Smooth muscle cell of the brain vasculature (primary cell): ENCODE measurements around the gene LRRC4C.

Experiments used
- DNase-seq: peaks from one replicate; pipeline ENCODE4 v3.0.0-alpha.2; 2012; ENCODE audit warnings: low read depth, low spot score

The LRRC4C gene

DNA sequence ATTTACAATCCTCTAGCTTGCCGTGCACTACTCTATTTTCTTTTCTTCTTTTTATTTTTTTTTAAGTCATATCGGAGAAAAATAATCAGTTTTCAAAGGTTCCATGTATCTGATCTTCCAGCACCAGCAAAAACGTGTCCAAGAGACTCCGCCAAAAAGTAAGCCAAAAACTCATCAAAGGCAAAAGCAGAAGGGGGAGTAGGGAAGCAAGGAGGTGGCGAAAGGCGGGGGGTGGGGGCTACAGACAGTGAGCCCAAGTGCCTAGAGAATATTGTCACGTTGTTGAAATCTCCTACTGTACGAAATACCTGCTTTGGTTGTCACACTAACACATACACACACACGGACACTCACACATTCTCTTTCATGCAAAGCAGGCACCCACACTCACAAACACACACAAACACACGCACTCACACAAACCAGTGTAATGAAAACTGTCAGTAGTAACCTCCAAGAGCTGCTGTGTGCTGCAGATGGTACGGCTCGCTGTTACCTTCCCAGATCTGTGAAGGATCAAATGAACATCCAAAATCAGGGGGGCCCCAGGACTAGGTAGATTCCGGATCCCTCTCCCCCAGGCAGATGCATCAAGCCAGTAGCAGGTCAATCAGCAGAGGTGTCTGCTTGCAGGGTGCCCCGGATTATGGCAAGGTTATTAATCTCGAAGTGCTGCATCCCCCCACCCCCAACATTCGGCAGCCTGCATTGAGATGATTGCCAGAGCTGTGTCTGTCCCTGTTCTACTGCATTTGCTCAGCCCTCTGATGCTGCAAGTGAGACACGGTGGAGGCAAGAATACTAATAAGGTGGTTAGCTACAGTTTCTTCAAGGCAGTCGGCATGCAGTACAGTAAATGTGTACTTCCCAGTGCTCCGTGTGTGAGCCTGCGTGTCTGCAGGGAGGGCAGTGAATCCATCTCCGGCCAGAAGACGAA lies at the start of gene LRRC4C:
LRRC4C (minus strand) TSS at position 188 of the 937 bp plus-strand sequence.
- DNase-seq, result no peak

DNA sequence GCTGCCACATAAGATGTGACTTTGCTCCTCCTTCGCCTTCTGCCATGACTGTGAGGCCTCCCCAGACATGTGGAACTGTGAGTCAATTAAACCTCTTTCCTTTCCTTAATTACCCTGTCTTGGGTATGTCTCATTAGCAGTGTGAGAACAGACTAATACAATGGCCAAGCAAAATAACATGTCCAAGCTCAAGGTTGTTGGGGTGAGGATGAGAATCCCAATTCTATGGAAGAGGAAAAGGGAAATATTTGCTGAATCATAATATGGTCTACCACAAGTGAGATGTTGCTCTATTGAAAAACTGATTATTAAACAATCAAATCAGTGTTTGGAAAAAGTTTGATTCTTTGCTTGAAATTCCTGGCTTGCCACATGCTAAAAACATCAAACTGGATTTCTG lies 48.7 kb upstream of the LRRC4C start:
- DNase-seq, result no peak

DNA sequence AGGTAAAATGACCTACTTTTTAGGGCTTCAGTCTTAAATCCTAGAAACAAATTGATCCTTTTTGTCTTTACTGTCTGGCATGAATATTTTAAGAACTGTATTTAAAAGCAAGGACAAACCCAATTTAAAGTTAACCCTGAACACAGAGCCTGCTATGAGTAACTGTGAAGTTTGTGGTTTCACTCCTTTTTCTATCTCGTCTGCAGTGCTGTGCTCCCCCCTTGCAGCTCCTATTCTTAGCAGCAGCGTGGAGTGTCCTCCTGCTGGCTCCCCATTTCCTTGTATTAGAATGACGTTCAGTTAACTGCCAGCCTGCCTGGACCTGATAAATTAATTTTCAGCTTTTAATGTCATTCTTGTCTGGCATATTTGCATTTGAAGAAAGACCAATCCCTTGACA lies 40.0 kb upstream of the LRRC4C start:
- no peak for DNase-seq

DNA sequence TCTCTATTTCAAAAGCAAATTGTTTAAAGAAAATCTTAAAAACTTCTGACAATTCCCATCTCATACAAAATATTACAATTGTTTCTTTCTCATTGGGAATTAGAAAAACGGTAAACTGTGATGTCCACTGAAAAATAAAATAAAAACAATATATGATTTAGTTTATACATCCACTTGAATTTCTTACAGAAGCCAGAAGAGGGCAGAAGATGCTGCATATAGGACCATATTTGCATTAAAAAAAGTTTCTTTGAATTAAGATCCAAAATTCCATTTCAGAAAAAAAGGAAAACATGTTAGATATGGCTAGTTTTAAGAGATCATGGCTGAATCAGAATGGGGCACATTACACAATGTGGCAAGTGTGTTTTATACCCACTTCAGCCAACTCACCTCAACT lies 39.3 kb upstream of the LRRC4C start:
- no peak for DNase-seq

DNA sequence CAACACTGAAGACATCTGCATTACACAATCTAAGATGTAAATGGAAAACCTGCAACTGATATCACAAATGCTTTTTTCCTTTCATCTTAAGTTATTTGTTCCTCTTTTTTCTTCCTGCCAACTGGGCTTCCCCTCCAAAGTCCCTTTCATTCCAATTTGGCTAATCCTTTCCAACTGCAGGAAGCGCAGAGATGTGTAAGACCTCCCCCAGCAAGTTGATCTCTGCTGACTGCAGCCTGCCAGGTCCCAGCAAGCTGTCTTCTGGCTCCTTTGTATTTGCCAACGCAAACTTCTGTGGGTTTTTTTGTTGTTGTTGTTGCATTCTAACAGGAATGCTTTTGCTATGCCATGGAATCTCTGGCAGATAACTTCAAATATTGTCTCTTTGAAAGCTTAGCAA lies 38.5 kb upstream of the LRRC4C start:
- DNase-seq, result no peak

DNA sequence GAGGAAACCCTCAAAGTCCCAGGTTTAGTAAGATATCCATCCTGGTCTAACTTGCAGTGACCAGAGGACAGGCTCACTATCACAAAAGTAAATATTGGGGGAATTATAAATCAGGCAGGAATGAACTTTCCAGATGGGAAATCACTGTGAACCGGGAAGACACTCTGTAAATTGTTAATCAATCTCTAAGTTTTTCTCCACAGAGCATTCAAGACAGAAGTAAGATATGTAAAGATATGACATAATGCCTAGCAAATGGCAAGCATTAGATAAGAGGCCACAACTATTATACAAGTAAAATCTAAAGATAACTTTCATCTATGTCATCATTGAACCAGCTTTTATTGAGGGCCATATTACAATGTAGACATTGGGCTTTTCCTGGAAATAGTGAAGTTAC lies 35.3 kb upstream of the LRRC4C start:
- no peak for DNase-seq

DNA sequence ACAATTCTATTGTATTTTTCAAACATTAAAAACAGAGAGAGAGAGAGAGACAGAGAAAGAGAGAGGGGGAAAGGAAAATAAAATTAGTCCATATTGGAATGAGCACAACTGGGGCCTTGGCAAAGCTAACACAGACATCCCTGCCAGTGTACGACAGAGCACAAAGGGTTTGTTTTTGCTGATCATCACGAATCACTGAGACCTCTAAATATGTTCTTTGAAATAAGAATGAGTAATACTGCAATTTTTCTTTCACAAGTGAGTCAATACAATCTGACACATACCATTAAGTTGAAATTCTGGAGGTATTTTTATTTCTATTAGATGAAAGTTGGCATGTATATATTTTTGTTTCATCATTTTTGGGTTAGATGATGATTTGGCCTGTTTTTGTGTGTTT lies 27.0 kb upstream of the LRRC4C start:
- no peak for DNase-seq

DNA sequence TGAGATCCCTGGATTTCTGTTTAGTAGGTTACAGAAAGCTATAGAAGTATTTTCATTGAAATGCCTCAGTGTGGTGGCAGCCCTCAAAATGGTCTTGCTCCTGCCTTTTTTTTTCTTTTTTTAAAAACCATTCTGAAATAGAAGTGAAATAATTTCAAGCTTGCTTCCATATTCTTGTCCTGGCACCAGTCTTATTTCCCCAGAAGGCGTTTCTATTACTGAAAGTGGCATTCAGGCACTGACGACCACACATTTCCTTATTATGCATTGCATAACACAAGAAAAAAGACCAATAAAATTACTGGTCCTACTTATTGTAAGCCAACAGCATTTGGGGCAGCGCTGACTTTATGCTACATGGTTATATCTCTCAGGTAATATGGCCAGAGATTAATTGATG lies 24.5 kb upstream of the LRRC4C start:
- DNase-seq, result no peak

DNA sequence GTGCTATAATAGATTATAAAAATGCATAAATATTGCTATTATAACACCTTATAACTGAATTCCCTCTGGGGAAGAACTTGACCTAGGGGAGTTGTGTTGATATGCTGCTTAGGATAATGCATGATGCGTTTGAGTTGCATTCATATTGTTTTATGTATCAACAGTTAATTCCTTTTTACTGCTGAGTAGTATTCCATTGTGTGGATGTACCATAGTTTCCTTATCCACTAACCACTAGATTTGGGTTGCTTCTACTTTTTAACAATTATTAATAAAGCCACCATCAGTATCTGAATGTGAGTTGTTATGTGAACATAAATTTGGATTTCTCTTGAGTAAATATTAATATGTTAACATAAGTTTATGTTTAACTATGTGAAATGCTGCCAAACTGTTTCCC lies 19.7 kb upstream of the LRRC4C start:
- no peak for DNase-seq

DNA sequence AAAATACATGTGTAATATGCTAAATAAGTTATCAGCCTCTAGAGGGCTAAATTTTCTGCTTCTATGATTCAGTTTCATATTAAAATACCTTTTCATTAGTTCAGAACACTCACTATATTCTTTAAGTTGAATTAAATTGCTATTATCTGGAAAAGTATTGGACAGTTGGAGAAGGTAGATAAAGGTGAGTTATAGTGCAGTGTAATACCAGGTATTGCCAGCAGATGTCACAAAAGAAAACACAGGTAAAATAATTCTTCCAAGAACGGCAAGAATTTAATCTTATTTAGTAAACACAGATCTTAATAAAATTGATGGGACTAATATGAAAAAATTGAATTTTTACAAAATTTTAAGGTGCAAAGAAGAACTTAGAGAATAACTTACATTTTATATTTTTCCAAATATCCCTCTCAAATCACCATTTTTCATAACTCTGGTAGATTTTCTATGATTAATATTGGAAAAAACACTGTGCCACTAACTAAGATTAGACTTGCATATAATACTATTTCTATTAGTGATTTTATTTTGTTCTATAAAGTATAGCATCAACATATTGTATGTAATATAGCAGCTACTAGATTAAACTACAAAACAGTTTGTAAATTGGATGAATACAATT lies 1.7 kb upstream of the LRRC4C start:
- no peak for DNase-seq

DNA sequence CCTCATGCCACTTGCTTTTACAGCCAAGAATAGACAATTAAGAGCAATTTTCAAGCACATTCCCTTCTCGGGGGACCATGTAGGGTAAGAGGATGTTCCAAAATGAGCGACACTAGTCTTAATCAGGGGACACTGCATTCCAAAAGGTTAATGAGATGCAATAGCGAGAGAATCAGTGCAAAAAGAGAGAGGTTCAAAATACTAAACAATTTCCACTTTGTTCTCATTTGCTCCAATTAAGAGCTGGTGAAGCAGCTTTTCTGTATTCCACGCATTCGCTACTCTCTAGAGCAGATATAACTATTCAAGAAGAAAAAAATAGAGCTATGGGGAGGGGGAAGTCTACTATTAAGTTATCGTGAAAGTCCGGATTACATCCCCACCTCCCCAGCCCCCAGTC lies 811 bp downstream of the LRRC4C start:
- no peak for DNase-seq

DNA sequence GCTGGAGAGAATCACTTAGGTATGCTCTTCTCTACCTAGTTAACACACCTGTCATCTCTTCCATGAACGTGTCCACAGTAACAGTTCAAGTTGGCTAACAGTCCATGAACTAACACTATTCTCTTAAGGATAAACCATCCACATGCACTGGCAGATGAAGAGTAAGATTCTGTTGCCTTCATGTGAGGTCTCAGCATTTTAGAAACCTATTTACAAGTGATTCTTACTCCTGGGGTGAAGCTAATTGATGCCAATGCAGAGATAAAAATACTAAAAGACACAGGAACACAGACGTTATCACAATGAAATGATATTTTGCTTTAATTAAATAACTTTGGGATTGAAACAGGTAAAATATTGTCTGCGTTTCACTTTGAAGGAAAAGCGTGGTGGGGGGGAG lies 1.3 kb downstream of the LRRC4C start:
- DNase-seq, result no peak

DNA sequence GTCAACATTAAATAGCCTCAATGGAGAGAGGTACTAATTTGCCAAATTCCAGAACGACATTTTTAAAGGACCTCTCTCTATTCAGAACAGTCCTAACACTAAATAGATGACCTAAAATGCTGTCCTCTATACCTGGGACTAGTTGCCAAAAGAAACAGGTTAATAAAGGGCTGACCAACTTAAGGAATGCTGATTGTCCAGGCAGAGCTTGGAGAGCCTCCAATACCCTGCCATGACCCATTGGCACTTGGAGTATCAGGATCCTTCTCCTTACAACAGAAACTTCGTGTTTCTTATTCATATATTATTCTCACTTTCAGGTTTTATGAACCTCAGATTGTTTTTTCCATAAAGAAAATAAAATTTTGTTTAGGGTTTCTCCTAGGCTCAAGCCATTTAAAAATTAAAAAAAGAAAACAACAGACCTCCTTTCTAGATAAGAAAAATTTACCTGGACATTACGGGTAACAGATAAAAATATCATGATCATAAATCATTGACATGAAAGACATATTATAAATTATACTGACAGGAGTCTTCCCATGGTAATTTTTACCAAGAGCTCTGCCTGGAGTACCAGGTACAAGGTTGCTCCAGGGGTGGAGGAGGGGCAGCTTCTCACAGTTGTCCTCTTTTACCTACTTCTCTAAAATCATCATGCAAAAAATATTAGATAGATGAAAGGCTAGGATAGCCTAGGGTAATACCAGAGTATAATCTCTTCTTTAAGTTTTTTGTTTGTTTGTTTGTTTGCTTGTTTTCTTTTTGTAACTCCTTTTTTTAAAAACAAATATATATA lies 2.0 kb downstream of the LRRC4C start:
- no peak for DNase-seq

DNA sequence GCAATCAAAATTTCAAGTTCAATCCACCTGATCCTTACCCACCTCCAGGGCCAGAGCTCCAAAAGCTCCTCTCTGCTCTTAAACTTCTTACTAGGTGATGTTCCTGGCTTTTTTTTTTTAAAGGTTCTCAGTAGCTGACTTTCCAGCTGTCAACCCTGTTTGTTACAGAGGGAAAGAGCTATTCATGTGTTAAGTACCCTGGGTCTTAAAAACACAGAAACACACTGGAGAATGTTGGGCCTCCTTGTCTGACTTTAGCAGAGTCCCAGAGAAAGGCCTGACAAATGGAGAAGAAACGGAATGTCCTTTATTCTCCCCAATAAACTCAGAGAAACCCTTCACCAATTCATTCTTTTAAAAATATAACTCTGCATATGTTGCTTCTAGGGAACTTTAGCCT lies 3.2 kb downstream of the LRRC4C start:
- no peak for DNase-seq

DNA sequence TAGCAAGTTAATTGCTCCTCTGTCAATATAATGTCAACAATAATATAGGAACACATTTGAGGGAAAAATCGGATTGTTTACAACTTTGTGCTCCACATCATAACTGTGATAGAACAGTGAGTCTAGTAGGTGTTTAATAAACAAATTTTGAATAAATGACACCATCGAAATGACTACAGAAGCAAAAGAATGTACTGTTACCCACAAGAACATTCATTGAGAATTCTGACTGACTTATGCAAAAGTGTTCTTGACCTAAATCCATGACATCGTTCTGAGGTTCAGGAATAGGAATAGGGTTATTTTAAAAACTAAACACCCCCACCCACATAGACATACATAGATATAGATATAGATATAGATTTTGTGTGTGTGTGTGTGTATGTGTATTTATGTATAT lies 8.4 kb downstream of the LRRC4C start:
- no peak for DNase-seq

DNA sequence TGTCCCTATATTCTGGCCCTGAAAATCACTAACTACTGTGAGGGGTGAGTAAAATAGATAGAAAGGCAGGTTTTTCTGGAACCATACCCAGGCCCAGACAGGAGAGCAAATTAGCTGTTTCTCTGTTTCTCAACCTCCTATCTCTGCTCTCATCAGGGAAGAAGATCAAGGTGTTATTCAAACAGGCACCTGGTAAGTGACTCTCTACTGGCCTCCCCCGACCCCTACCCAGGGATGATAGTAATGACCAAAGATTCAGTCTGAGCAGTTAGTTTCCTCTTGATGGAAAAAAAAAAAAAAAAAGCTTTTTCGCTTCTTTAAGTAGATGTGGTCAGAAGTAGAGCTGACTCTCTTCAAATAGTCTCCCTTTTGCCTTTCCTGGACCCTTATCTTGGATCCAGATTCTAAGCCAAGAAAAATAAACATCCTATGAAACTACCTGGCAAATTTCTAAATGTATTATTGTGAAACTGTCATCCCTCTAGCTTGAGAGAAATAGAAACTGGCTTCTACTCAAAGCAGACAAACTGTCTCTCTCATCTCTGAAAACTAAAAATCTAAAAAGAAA lies 9.9 kb downstream of the LRRC4C start:
- DNase-seq, result no peak

DNA sequence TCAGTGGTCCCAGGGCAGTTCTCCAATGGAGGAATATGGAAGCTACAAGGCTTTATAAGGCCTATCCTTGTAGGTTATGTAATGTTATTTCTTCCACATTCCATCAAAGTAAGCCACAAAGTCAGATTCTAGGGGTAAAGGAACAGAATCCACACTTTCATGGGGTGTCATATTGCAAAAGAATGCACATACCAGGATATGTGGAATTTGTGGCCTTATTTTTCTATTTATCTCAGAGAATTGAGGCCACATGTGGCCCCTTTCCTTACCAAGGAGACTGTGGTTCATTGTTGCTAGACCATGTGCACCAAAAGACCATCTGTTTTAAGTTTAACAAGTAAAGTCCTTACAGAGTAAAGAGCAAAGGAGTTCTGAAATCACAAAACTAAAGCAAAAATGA lies 12.9 kb downstream of the LRRC4C start:
- DNase-seq, result no peak

DNA sequence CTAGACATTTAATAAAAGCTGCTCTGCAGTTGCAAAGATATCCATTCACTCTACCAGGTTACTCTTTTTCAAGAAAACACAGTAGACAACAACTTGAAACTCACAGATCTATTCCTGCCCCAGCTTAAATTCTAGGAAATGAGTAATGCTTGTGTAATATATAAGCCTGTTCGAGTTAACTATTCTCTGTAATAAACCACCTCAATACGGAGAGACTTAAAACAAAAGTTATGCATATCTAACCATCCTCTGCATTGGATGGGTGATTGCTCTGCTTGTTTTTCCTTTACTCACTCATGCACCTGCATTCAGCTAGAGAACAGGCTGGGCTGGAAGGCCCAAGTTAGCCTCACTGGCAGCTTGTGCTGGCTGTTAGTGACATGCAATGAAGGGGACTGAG lies 13.3 kb downstream of the LRRC4C start:
- DNase-seq, result no peak

DNA sequence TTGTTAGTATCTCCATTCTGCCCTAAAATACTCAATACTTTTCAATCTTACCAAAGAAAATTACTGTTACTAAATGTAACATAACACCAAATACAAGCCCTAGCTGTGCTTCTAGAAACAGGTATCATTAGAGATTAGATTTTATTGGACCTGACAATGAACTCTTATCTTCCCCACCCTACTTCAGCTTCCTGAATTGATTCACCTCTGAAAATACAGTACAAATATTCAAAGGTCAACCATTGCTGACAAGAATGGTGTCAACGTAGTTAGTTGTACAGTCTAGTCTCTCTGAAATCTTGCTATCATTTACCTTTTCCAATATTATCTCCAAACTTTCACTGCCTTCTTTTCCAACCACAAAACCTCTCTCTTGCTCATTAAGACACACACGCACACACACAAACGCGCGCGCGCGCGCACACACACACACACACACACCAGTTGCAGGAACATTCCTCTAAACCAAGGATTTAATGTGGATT lies 22.4 kb downstream of the LRRC4C start:
- DNase-seq, result no peak

DNA sequence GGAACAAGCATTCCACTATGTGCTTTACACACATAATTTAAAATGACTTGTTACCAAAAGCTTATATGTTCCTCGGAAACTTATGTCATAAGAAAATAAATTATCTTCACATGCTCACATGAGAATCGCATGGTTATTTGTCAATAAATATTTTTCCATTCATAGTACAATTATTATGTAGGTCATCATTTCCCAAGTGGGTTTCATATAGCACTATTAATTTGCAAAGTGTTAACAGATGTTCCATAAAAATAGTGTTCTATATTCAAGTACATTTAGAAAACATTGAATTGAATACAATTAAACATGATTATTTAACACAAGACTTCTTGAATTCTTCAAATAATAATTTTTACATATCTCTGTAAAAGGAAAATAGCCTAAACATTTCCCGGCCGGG lies 23.9 kb downstream of the LRRC4C start:
- no peak for DNase-seq

DNA sequence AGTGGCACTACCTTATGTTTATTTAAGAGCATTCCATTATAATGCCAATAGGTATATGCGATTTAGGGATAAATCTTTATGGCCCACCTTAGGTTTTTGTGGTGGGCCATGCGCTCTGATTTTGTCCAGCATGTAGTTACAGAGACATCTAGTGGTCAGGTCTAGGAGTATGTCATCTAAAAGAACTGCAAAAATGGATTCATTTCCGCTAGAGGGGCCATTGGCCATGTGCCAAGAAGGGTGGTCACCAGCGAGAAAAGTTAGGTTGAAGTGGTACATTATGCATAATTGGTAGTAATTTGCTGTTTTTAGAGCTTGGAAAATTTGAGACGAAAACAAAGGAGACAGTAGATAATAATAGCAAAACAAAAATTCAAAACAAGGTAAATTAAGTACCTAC lies 27.7 kb downstream of the LRRC4C start:
- no peak for DNase-seq

DNA sequence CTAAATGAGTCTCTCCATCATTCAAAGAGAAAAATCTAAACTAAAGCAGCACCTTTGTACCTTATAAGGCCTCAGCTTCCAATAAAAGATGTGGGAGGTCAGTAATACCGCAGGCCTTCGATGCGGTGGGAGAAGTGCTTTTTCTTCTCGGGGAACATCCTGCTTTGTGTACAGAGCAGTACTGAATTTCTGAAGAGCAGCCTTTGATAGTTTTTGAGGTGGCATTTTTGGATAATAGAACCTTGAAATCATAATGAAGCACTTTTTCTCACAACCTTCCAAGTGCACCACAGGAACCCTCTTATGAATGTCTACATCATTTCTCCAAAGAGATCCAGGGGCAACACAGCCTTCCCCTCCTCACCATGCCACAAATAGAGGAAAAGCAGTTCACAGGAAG lies 39.6 kb downstream of the LRRC4C start:
- no peak for DNase-seq
